ENCODE results near the gene SLC12A3. TPM values are rescaled to one million over a fixed set of nuclear protein-coding genes. Genes with fewer than 3 reads are reported as not detected.

The SLC12A3 gene
- total RNA-seq, 4 donors from 2014 or later, result not detected

DNA sequence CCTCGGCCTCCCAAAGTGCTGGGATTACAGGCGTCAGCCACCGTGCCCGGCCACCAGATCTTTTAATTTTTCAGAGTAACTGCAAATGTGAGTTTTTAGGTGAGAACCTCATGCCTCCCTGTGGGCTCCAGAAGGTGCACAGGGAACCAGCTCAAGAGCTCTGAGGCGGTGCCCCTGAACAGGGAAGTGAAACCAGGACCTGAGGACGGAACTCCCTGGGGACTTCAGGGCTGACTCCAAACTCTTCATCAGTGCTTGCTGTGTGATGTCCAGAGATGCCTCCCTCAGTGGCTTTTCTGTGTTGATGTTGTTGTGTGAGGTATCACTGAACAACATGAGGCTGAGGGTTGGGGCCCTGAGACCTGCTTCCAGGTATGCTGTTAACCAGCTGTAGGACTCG, 23.8 kb downstream of the SLC12A3 start:
- no peak for DNase-seq (ENCODE audit: extremely low spot score)
- no peaks in the 10 kb centered on the region for H3K36me3 ChIP-seq
- intact Hi-C loops (cut with DNase I), result no loop called here
- no peaks in the 10 kb centered on the region for H3K4me1 ChIP-seq
- TF ChIP-seq, protein P1, sequence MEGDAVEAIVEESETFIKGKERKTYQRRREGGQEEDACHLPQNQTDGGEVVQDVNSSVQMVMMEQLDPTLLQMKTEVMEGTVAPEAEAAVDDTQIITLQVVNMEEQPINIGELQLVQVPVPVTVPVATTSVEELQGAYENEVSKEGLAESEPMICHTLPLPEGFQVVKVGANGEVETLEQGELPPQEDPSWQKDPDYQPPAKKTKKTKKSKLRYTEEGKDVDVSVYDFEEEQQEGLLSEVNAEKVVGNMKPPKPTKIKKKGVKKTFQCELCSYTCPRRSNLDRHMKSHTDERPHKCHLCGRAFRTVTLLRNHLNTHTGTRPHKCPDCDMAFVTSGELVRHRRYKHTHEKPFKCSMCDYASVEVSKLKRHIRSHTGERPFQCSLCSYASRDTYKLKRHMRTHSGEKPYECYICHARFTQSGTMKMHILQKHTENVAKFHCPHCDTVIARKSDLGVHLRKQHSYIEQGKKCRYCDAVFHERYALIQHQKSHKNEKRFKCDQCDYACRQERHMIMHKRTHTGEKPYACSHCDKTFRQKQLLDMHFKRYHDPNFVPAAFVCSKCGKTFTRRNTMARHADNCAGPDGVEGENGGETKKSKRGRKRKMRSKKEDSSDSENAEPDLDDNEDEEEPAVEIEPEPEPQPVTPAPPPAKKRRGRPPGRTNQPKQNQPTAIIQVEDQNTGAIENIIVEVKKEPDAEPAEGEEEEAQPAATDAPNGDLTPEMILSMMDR (IDR thresholded peaks at IDR 0.05), result no peak
- no peak for TF ChIP-seq POLR2A (IDR thresholded peaks at IDR 0.05; ENCODE audit: low read depth)
- TF ChIP-seq EP300 (IDR thresholded peaks at IDR 0.05), result no peak
- no peak for TF ChIP-seq POLR2AphosphoS5 (IDR thresholded peaks at IDR 0.05)
- no peak overlapping the region for H3K4me3 ChIP-seq
- no peak overlapping the region for H3K27ac ChIP-seq (replicated peaks in 1 of 4)
- H3K27me3 ChIP-seq, result no peaks in the 10 kb centered on the region
- no peaks in the 10 kb centered on the region for H3K9me3 ChIP-seq
- 85% methylated on average over 7 of the region's 7 CpGs for WGBS

- H3K4me3 ChIP-seq, result no peak overlapping the region
- no peaks in the 10 kb centered on the region for H3K9me3 ChIP-seq
- no peak overlapping the region for H3K27ac ChIP-seq (replicated peaks in 1 of 4)
- TF ChIP-seq, protein P1 (IDR thresholded peaks at IDR 0.05), result no peak
- TF ChIP-seq POLR2AphosphoS5 (IDR thresholded peaks at IDR 0.05) (no peak), POLR2A (IDR thresholded peaks at IDR 0.05; ENCODE audit: low read depth) (no peak), EP300 (IDR thresholded peaks at IDR 0.05) (no peak)
- H3K36me3 ChIP-seq, result no peaks in the 10 kb centered on the region
- DNase-seq (ENCODE audit: extremely low spot score), result no peak
- no peaks in the 10 kb centered on the region for H3K27me3 ChIP-seq
- no peaks in the 10 kb centered on the region for H3K4me1 ChIP-seq
- 97% methylated on average over 5 of the region's 5 CpGs for WGBS
- intact Hi-C loops (cut with DNase I), result no loop called here
Observed at GRCh38 chr16:56889206-56889605, 24.2 kb downstream of the SLC12A3 start.

DNA sequence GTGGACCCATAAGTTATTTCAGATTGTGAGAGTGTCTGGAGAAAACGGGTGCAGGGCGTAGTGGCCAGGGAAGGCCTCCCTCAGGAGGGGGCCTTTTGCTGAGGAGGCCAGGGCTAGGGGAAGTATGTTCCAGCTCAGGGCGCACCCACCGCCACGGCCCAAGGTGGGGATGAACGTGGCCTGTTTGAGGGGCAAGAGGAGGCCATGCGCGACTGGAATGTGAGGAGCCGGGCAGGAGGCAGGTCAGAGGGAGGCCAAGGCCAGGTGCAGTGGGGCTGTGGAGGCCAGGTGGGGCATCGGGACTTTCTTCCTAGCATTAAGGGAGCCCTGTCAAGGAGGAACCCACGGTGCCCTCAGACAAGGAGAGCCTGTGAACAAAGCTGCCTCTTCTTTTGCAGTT, 26.7 kb downstream of the SLC12A3 start:
- no peak overlapping the region for H3K27ac ChIP-seq (replicated peaks in 1 of 4)
- no peaks in the 10 kb centered on the region for H3K27me3 ChIP-seq
- WGBS, result 70% methylated on average over 9 of the region's 11 CpGs
- no peaks in the 10 kb centered on the region for H3K4me1 ChIP-seq
- no peak overlapping the region for H3K4me3 ChIP-seq
- DNase-seq (ENCODE audit: extremely low spot score), result no peak
- no peak for TF ChIP-seq POLR2A (IDR thresholded peaks at IDR 0.05; ENCODE audit: low read depth)
- no peak for TF ChIP-seq EP300 (IDR thresholded peaks at IDR 0.05)
- TF ChIP-seq, protein P1 (IDR thresholded peaks at IDR 0.05), result no peak
- TF ChIP-seq POLR2AphosphoS5 (IDR thresholded peaks at IDR 0.05), result no peak
- no peaks in the 10 kb centered on the region for H3K9me3 ChIP-seq
- no peaks in the 10 kb centered on the region for H3K36me3 ChIP-seq
- intact Hi-C loops (cut with DNase I), result no loop called here

DNA sequence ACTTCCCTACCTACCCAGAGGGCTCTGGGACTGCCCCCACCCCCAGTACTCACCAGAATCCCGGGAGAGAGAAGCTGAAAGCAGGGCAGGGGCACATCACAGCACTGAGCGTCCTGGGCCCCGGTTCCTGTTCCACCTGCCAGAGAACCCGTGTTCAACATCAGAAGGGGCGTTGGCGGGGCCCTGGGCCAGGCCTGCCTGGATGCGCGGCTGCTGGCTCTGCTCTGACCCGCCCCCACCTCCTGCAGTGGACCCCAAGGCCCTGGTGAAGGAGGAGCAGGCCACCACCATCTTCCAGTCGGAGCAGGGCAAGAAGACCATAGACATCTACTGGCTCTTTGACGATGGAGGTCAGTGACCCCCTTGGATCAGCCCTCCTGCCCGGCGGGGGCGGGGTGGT, 27.7 kb downstream of the SLC12A3 start:
- TF ChIP-seq POLR2A (IDR thresholded peaks at IDR 0.05; ENCODE audit: low read depth) (no peak), EP300 (IDR thresholded peaks at IDR 0.05) (no peak), POLR2AphosphoS5 (IDR thresholded peaks at IDR 0.05) (no peak)
- TF ChIP-seq, protein P1 (IDR thresholded peaks at IDR 0.05), result no peak
- intact Hi-C loops (cut with DNase I), result no loop called here
- H3K27ac ChIP-seq (replicated peaks in 1 of 4), result no peak overlapping the region
- H3K27me3 ChIP-seq, result no peaks in the 10 kb centered on the region
- no peaks in the 10 kb centered on the region for H3K9me3 ChIP-seq
- 83% methylated on average over 4 of the region's 14 CpGs for WGBS
- no peak overlapping the region for H3K4me3 ChIP-seq
- DNase-seq (ENCODE audit: extremely low spot score), result no peak
- H3K4me1 ChIP-seq, result no peaks in the 10 kb centered on the region
- no peaks in the 10 kb centered on the region for H3K36me3 ChIP-seq

DNA sequence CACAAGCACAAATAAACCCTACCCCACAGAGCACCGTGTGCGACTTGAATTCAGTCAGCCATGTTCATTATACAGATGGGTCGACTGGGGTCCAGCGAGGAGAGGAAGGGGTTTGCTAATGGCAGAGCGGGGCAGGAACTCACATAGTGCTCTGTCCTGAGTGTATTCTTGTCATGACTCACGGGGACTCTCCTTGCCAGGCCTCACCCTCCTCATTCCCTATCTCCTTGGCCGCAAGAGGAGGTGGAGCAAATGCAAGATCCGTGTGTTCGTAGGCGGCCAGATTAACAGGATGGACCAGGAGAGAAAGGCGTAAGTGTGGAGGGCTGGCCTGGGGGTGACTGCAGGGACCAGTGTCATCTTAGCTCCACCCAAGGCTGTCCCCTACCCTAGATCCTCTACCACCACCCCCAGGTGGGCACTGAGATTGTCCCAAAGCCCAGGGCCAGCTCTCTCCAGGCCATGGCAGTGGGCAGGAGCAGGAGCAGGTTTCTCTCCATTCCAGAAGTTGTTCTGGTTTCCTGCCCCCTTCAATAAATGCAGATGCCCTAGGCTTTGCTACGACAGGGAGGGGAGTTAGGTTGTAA, 29.4 kb downstream of the SLC12A3 start:
- Histone ChIP-seq H3K4me1 (no peaks in the 10 kb centered on the region), H3K27ac (replicated peaks in 1 of 4) (no peak overlapping the region), H3K4me3 (no peak overlapping the region), H3K27me3 (no peaks in the 10 kb centered on the region), H3K9me3 (no peaks in the 10 kb centered on the region), H3K36me3 (no peaks in the 10 kb centered on the region)
- no peak for DNase-seq (ENCODE audit: extremely low spot score)
- intact Hi-C loops (cut with DNase I), result no loop called here
- TF ChIP-seq POLR2A (IDR thresholded peaks at IDR 0.05; ENCODE audit: low read depth) (no peak), POLR2AphosphoS5 (IDR thresholded peaks at IDR 0.05) (no peak), EP300 (IDR thresholded peaks at IDR 0.05) (no peak)
- TF ChIP-seq, protein P1 (IDR thresholded peaks at IDR 0.05), result no peak
- WGBS, result 82% methylated on average over 12 of the region's 12 CpGs

Data from esophagus muscularis mucosa (tissue), 4 donors.